Caco-2 (cell line): ENCODE results near the gene OMP. TPM values are rescaled to one million over a fixed set of nuclear protein-coding genes. Genes with fewer than 3 reads are reported as not detected.

Experiments
- BruUV-seq: library from RNA; stranded (reverse); fragments of 400-500 nt; replicated peaks from 2 replicates; lab custom pipeline; 2021; lab: Mats Ljungman, UMichigan
- CTCF ChIA-PET: fragments of 300-600 bp; sonication (Branson Sonifier 250); formaldehyde crosslinking; loops from one replicate; lab custom pipeline; 2022; ENCODE audit warnings: antibody characterized with exemption; lab: Charles Lee
- POLR2A ChIA-PET: fragments of 300-600 bp; sonication (Branson Sonifier 250); formaldehyde crosslinking; loops from one replicate; lab custom pipeline; 2022; ENCODE audit warnings: antibody characterized with exemption; lab: Charles Lee
- DNase-seq, 2 experiments: peaks; one replicate each; pipeline versions ENCODE4 v3.0.0 to v3.0.0-alpha.2; 2020 to 2022
- H3K27me3 ChIP-seq: replicated peaks from 2 replicates; pipeline ENCODE4 v1.6.0; 2011; ENCODE audit warnings: low read length; ENCODE audit not compliant: control insufficient read depth, insufficient read depth
- H3K36me3 ChIP-seq: 2 replicates; pipeline ENCODE4 v1.5.1; 2011; ENCODE audit warnings: low read length; ENCODE audit not compliant: control insufficient read depth, insufficient read depth
- H3K4me1 ChIP-seq: fragments of 250-450 bp; sonication (Bioruptor Pico); 2 replicates; pipeline ENCODE4 v1.5.1; 2020; ENCODE audit warnings: mild to moderate bottlenecking
- H3K4me3 ChIP-seq: 2 replicates; pipeline ENCODE4 v1.5.1; 2011; ENCODE audit warnings: low read depth, mild to moderate bottlenecking, control low read depth, low read length
- H3K9me3 ChIP-seq: fragments of 250-450 bp; sonication (Bioruptor Pico); 2 replicates; pipeline ENCODE4 v1.5.1; 2020; ENCODE audit warnings: mild to moderate bottlenecking, moderate library complexity
- H3K27ac Mint-ChIP-seq: one replicate; pipeline ENCODE4 v1.8.0; 2022; ENCODE audit warnings: mixed read lengths; ENCODE audit not compliant: unreplicated experiment
- H3K27me3 Mint-ChIP-seq: one replicate; pipeline ENCODE4 v1.8.0; 2022; ENCODE audit warnings: mixed read lengths; ENCODE audit not compliant: insufficient read depth, unreplicated experiment
- H3K36me3 Mint-ChIP-seq: one replicate; pipeline ENCODE4 v1.8.0; 2022; ENCODE audit warnings: mild to moderate bottlenecking, mixed read lengths; ENCODE audit not compliant: insufficient read depth, unreplicated experiment
- H3K4me1 Mint-ChIP-seq: one replicate; pipeline ENCODE4 v1.8.0; 2022; ENCODE audit warnings: low read depth, mixed read lengths; ENCODE audit not compliant: unreplicated experiment
- H3K4me3 Mint-ChIP-seq: one replicate; pipeline ENCODE4 v1.8.0; 2022; ENCODE audit warnings: mild to moderate bottlenecking, moderate library complexity, mixed read lengths; ENCODE audit not compliant: unreplicated experiment
- H3K9me3 Mint-ChIP-seq: one replicate; pipeline ENCODE4 v1.8.0; 2022; ENCODE audit warnings: mixed read lengths; ENCODE audit not compliant: unreplicated experiment
- intact Hi-C: fragments of 100-400 bp; cut with micrococcal nuclease; formaldehyde crosslinking; loops from one replicate; pipeline ENCODE4 v1.10.0; 2022; ENCODE audit not compliant: unreplicated experiment
- total RNA-seq: library from RNA; stranded (reverse); gene quantifications from 2 replicates; pipeline ENCODE4 v1.2.3, GENCODE V29; 2022
- TF ChIP-seq, protein P1 (sequence below), 2 experiments: fragments of 200-600 bp in 1 of 2; IDR thresholded peaks; 1 replicate in 1 of 2; 2 replicates in 1 of 2; pipeline versions ENCODE4 v1.5.1 to v1.8.0; 2011 to 2022; ENCODE audit warnings: antibody characterized with exemption in 1 of 2, control low read depth in 1 of 2, inconsistent platforms in 1 of 2, low read depth in 1 of 2, low read length in 1 of 2, mild to moderate bottlenecking in 1 of 2, moderate library complexity in 1 of 2; ENCODE audit not compliant: insufficient read depth in 1 of 2, severe bottlenecking in 1 of 2, unreplicated experiment in 1 of 2

Gene OMP
- total RNA-seq, 1 experiment from 2014 or later: 0.70 TPM

DNA sequence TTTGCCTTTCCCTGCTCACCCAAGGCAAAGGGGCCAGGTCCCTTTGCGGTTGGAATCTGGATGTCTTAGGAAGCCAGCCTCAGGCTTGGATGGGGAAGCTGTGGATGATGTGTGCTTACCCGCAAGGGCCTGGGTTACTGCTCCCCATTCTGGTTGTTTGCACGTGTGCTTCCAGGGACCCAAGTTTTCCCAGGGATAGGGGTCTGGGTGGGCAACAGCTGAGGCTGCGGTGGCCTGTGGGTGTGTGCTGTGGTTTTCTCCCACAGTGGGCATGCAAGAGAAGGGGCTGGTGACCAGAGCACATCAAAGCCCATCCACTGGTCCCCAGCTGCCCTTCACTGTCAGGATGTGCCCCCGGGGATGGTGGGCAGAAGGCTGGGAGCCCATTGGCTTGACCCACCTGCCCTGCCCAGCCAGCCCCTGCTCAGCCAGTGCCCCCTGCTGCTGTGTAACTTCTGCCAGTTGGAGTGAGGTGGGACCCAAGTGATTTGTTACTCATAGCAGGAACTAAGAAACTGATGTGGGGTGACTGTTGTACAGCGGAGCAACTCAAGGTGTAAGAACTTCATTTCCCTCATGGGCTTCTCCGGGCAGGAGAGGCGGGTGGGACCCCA is 32.6 kb upstream of the OMP start:
- H3K4me1 Mint-ChIP-seq: peaks cover 22% of the 10 kb centered on the region
- no peaks in the 10 kb centered on the region for H3K27me3 Mint-ChIP-seq
- intact Hi-C loops: no loop called here
- no peaks in the 10 kb centered on the region for H3K36me3 ChIP-seq
- no peak overlapping the region for H3K27ac Mint-ChIP-seq
- peak in 1 of 2 experiments; percentile 31 for DNase-seq
- H3K4me3 Mint-ChIP-seq: no peak overlapping the region
- CTCF ChIA-PET: interaction anchor here (1.1 kb wide), 1 partner anchor 21 kb away, joined by 3 read pairs; no protein-coding TSS in a partner anchor
- TF ChIP-seq, protein P1, sequence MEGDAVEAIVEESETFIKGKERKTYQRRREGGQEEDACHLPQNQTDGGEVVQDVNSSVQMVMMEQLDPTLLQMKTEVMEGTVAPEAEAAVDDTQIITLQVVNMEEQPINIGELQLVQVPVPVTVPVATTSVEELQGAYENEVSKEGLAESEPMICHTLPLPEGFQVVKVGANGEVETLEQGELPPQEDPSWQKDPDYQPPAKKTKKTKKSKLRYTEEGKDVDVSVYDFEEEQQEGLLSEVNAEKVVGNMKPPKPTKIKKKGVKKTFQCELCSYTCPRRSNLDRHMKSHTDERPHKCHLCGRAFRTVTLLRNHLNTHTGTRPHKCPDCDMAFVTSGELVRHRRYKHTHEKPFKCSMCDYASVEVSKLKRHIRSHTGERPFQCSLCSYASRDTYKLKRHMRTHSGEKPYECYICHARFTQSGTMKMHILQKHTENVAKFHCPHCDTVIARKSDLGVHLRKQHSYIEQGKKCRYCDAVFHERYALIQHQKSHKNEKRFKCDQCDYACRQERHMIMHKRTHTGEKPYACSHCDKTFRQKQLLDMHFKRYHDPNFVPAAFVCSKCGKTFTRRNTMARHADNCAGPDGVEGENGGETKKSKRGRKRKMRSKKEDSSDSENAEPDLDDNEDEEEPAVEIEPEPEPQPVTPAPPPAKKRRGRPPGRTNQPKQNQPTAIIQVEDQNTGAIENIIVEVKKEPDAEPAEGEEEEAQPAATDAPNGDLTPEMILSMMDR (IDR thresholded peaks at IDR 0.05; ENCODE audit: insufficient read depth in 1 of 2, low read depth in 1 of 2, low read length in 1 of 2, severe bottlenecking in 1 of 2, unreplicated experiment in 1 of 2): no peak
- no peaks in the 10 kb centered on the region for H3K27me3 ChIP-seq
- peaks cover 18% of the 10 kb centered on the region for H3K4me1 ChIP-seq
- no TSS peak for BruUV-seq
- POLR2A ChIA-PET: no interaction called here
- H3K9me3 ChIP-seq: no peaks in the 10 kb centered on the region
- no peak overlapping the region for H3K4me3 ChIP-seq
- no peaks in the 10 kb centered on the region for H3K36me3 Mint-ChIP-seq
- H3K9me3 Mint-ChIP-seq: no peaks in the 10 kb centered on the region

DNA sequence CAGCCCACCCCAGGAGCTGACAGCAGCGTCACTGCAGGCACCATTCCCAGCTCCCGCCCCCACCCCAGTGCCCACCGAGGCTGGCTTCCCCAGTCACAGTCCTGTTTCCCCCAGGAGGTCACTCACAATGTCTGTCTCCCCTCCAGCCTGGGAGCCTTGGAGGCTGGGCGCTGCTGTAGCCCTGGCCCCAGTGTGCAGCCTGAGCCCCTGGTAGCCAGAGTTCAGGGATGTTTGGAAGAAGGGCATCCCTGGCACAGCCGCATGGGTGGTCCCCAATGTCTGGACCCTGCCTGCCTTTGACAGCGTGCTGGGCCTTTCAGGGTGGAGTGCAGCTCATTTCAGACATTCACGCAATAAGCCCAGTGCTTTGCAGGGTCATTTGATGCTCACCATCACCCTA is 31.6 kb upstream of the OMP start:
- CTCF ChIA-PET: interaction anchor here (1.2 kb wide), 1 partner anchor 20 kb away, joined by 3 read pairs; no protein-coding TSS in a partner anchor

DNA sequence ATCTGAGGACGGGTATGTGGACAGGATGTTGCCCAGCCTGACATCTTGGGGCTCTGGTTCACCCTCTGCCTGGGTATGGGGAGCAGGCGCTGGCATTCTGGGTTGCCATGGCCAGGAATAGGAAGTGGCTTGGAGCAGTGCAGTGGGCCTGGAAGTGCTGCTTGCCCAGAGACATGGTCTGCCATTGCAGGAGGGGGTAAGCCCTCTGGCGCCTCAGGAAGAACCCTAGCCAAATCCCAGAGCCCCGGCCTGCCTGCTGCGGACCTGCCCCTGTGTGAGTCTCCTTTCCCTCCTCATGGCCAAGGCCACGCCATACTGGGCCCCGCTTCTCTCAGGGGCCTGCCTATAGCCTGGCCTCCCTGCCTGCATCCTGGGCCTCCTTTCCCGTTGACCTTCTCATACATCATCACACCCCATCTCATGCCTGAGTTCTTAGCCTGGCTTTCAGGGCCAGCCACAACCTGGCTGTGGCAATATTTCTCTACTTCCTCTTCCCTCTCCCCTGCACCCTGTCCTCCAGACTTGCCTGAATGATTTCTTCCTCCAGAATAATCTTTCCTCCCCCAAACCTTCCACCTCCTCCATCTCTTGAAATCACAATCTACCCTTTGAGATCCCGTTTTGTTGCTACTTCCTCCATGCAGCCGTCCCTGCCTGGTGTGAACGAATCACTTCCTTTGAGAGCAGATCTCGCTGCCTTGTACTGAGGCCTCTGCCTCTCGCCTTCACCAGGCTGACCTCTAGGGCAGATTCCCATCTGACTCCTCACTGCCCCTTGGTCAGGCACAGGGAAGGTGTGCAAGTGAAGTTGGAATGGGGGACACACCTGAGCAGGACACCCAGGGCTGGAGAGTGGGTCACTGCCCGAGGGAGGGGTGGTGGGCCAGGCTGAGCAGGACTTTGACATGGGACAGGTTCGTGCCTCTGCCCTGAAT is 30.7 kb upstream of the OMP start:
- no TSS peak for BruUV-seq
- H3K27me3 Mint-ChIP-seq: no peaks in the 10 kb centered on the region
- Histone ChIP-seq H3K36me3 (no peaks in the 10 kb centered on the region), H3K9me3 (no peaks in the 10 kb centered on the region), H3K27me3 (no peaks in the 10 kb centered on the region), H3K4me1 (peaks cover 19% of the 10 kb centered on the region), H3K4me3 (no peak overlapping the region)
- H3K27ac Mint-ChIP-seq: no peak overlapping the region
- ChIA-PET CTCF (interaction anchor here (1.2 kb wide), 1 partner anchor 19 kb away, joined by 3 read pairs; no protein-coding TSS in a partner anchor), POLR2A (no interaction called here)
- intact Hi-C loops: no loop called here
- peaks cover 28% of the 10 kb centered on the region for H3K4me1 Mint-ChIP-seq
- H3K36me3 Mint-ChIP-seq: no peaks in the 10 kb centered on the region
- peak in 1 of 2 experiments; percentile 39 for DNase-seq
- no peak overlapping the region for H3K4me3 Mint-ChIP-seq
- no peaks in the 10 kb centered on the region for H3K9me3 Mint-ChIP-seq
- TF ChIP-seq, protein P1 (IDR thresholded peaks at IDR 0.05; ENCODE audit: insufficient read depth in 1 of 2, low read depth in 1 of 2, low read length in 1 of 2, severe bottlenecking in 1 of 2, unreplicated experiment in 1 of 2): no peak

More for the DNA sequence above, 31.6 kb upstream of the OMP start:
- H3K4me3 ChIP-seq: no peak overlapping the region
- no peaks in the 10 kb centered on the region for H3K36me3 ChIP-seq
- POLR2A ChIA-PET: no interaction called here
- Mint-ChIP-seq H3K36me3 (no peaks in the 10 kb centered on the region), H3K27ac (no peak overlapping the region), H3K27me3 (no peaks in the 10 kb centered on the region), H3K4me1 (peaks cover 28% of the 10 kb centered on the region), H3K4me3 (no peak overlapping the region), H3K9me3 (no peaks in the 10 kb centered on the region)
- peak in 1 of 2 experiments; percentile 33 for DNase-seq
- no peaks in the 10 kb centered on the region for H3K27me3 ChIP-seq
- intact Hi-C loops: no loop called here
- no peaks in the 10 kb centered on the region for H3K9me3 ChIP-seq
- BruUV-seq: no TSS peak
- TF ChIP-seq, protein P1 (IDR thresholded peaks at IDR 0.05; ENCODE audit: insufficient read depth in 1 of 2, low read depth in 1 of 2, low read length in 1 of 2, severe bottlenecking in 1 of 2, unreplicated experiment in 1 of 2): no peak
- peaks cover 20% of the 10 kb centered on the region for H3K4me1 ChIP-seq
